ENCODE data around the gene DOK3.
"Not testable (repeated sequence)": the region's sequence is repeated elsewhere in the genome, so short reads cannot be mapped to it uniquely, and the experiment has no call there.

The DOK3 gene

DNA sequence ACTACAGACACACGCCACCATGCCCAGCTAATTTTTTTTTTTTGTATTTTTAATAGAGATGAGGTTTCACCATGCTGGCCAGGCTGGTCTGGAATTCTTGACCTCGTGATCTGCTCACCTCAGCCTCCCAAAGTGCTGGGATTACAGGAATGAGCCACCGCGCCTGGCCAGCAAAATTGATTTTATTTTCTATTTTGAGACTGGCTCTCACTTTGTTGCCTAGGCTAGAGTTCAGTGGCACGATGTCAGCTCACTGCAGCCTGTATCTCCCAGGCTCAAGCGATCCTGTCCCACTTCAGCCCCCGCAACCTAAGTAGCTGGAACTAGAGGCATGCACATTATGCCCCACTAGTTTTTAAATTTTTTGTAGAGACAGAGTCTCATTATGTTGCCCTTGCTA lies 24.8 kb upstream of the DOK3 start:
- not testable (repeated sequence) for DNase-seq

DNA sequence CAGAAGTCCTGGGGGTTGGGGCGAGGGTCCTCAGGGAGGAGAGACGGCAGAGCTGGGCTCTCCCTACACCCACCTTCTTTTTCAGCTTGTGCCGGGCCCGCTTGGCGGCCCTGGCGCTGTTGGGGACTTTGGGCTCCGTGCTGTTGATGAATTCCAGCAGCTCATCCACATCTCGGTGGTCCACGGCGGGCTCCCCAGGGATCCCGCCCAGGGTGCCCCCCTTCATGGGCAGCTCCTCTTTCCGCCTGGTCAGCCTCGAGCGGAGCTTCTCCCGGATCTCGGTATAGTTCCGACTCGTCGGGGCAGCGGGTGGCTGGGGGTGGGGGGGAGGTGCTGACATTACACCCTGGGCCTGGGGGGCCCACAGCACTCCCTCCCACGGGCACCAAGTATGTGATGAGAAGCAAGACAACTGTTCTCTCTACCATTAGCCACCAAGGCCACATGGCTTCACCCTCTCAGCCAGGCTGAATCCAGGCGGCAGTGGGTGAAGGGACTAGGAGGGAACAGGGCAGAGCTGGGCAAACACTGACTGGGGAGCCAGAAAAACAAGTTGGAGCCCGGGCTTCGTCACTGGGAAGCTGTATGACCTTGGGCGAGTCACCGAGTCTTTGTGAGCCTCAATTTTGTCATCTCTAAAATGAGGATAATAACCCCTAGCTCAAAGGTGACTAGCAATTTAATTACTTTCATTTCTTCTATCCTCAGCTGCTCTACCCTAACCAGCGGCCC lies 21.7 kb upstream of the DOK3 start:
- no peak for DNase-seq

DNA sequence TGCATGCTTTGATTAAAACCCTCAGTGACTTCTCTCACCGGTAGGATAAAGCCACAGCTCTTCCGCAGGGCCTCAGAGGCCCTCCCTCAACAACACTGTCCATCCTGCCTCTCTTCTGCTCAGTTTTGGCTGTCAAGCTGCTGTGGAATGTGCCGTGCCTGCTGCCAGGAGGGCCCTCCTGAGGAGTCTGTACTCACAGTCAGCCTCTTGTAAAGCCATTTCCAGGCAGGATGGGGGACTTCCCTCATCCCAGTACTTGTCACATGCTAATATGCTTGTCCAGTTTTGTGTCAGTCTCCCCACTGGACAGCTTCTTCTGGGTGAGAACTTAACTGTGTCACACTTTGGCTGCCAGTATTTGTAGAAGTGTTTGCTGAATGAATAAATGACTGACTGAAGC lies 21.0 kb upstream of the DOK3 start:
- no peak for DNase-seq

DNA sequence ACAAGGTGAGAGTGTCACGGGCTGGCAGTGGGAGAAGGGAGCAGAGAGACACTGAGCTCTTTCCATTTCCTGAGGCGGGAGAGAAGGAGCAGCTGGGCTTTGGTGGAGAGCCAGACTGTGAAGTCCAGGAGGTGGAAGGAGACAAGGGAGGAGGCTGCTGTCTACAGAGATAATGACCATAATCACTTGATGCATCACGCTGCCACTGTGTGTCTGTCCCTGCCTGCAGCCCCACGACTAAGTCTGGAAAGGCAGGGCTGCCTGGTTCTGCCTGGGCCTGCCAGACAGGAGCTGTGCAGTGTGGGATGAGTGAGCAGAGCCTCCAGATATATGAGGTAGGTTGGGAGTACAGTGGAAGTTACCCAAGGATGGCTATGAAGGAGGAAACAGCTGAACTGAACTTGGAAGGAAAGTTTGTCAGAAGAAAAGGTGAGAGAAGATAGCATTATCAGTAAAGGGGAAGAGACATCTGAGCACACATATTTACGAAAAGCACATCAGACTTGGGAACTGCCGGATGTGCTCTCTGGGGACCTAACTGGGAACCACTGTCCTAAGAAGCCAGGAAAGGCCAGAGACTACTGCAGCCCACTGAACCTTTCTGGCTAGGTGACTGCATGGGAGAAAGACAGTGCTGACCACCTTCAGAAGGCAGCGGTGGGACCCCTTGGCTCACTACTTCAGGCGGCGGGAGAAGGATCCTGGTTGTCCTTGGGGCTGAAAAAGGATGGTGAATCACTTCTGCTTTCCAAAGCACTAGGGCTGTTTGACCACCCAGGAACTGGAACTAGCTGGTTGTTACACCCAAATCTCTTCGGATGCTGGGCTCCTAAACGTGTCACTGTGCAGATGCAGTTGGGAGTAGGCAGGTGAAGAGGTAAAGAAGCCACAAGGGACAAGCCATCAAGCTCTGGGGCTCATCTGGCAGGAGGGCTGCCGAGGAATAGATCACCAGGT lies 19.9 kb upstream of the DOK3 start:
- peak; percentile 31 for DNase-seq

DNA sequence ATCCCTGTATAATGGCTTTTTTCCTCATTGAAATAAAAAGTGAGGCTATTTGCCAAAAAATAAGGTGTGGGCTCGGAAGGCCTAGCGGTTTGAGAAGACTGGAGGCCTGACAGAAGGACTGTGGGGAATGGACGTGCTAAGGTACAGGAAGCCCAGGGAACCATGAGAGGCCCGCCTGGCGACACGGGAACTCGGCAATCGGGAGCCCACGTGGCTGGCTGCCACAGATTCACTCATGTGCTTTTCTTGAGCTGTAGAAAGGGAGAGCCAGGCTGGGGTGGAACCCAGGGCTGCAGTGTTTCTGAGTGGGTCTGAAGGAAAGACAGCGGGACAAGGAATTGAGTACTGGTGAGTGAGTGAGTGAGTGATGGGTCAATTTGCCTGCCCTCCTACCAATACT lies 19.0 kb upstream of the DOK3 start:
- DNase-seq: no peak

DNA sequence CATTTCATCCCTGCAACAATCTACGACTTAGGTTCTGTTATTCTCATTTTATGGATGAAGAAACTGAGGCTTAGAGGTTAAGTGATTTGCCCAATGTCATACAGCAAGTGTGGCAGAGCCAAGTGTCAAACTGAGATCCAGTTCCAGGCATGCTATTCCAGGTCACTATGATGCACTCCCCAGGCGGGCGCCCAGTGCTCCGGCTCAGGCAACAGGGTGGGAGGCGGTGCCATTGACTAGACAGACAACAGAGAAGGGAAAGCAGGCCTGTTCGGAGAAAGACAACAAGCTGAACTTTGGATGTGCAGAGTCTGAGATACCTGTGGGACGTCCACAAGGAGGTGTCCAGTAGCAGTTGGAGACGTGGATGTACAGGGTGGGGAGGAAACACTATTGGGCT lies 18.0 kb upstream of the DOK3 start:
- no peak for DNase-seq

DNA sequence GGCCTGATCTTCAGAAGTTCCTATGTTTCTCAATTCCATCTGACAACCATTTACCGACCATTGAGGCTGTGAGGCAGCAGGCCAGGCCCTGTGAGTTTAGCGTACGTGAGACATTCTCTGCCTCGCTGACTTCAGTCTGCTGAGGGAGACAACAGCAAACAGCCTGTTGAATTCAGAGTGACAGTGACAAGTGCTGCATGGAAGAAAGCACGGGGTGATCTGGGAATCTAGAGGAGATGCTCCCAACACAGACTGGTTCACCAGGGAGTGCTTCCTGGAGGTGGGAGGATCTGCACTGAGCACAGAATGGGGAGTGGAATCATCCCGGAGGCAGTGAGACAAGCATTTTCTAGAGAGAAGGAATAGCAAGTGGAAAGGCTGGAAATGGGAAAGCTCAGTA lies 17.2 kb upstream of the DOK3 start:
- DNase-seq: no peak

DNA sequence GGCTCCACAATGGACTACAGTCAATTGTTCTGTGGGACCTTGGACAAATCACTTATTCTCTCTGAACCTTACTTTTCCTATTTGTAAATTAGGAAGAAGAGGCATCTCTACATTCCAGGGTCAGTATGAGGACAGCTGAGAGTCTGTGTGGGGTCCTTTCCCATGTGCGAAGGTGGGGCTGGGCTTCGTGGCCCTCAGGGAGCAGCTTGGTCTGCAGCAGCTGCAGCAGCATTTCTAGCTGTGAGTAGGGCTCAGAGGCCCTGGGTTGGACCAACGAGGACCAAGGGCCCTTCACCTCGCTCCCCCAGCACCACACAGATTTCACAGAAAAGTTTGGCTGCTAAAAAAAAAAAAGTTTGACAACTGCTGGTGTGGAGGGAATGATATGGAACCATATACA lies 16.6 kb upstream of the DOK3 start:
- no peak for DNase-seq

DNA sequence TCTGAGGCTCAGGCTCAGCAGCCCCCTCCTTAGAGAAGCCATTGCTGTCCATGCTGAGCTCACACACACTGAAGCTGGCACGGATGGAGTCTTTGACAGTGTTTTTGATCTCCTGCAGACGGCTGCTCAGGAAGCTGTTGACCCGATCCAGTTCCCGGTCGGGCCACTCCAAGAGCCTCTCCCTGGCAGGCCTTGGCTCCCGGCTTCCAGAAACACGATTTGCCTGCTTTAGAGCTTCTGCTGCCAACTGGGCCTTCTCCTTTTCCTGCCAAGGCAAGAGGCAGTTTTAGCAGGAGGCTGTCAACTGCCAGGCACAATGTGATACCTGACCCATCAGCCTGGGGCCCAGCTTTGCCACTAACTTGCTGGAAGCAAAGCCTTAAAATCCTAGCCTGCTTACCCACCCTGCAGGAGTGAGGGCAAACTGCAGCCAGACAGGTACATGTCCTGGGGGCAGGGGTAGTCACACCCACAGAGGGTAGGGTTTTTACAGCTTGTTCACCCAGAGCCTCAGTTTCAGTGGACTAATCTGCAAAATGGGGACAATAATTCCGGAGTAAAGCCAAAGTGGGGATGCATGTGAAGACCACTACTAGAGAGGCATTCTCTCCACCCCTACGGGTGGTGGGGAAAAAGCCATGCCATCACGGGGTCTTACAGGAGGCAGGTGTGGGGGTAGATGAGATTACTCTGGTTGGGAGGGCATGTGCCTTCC lies 15.5 kb upstream of the DOK3 start:
- no peak for DNase-seq

DNA sequence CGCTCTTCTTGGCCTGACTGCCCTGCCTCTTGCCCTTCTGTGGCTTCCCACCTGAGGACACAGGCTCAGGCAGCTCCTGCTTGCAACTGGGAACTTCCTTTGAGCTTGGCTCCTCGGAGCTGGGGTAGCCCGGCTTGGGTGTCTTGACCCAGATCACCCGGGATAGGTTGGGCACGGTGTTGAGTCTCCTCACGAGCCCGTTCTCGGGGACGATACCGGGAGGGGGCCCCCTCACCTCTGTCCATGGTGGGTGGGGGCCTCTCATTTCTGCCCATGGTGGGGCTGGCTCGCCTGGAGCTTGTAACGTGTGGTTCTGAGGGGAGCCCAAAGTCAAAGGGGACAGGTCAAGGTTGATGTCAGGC lies 14.9 kb upstream of the DOK3 start:
- DNase-seq: no peak

DNA sequence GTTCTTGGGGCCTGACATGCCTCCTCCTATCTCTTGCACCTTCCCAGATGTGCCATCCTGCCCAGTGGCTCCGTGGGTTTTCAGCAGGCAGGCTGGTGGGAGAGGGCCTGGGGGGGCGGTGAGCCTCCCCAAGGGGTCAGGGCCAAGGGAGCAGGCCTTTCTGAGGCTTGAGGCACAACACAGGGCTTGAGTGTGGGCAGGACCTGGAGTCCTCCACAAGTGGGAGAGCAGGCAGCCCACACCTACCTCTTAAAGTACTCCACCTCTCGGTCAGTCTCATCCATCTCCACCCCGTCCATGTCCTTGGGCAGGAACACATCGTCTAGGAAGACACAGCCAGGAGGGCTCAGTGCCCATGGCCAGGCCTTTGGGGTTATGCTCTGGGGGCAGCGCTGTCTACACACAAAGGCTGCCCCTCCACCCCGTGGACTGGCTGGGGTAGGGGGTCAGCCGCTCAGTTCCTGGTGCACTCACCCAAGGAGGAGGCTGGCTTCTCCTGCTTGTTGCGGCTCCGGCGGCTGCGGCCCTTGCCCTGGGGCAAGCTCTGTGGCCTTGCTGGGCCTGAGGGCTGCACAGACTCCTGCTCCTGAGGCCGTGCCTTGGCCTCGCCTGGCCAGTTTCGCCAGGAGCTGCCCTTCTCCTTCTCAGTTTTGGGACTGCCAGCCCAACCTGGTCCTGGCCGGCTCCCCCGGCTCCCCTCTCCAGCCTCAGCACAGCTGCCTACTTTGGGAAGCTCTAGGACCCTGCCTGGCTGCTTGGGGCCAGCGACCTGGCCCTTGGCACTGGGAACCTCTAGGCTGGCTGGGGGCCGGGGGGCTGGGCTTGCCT lies 14.3 kb upstream of the DOK3 start:
- no peak for DNase-seq

DNA sequence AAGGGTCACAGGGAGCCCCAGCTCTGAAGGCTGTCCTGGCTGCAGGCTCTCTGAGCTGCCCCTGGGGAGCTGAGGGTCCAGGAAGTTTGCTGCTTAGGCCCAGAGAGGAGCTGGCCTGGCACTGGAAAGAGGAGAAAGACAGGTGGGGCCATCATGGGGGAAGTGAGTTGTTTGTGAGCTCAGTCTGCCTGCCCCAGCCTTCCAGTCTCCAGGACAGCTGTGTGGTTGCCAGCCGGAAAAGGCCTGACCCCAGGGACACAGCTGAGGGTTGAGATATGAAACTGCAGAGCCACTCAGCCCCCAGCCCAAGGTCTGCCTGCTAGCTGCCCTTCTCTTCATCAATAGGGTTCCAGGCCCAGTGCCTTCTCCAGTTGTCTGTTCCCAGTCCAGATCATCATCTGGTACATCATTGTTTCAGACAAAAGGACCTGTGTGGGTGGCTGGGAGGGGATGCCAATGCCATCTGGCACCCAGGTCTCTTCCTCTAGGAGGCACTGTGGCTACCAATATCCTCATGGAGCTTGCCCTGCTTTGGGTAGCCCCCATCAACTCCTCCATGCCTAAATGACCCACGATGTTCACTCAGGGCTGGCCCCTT lies 11.4 kb upstream of the DOK3 start:
- DNase-seq: no peak

DNA sequence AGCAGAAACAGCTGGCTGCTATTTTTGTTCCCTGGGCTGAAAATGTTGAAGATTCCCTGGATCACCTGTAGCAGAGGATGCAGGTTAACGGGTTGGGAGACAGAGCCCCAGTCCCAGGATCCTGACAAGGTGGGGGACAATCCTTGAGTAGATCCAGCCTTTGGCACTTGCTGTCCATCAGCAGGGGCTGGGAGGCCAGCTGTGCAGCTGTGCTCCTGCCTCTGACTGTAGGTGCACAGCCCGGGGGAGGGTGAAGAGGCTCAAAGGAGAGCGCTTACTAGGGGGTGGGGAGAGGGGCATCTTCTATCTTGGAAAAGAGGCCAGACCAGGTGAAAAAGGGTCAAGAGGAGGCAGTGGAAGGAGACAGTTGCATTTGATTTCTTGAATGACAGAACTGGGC lies 10.6 kb upstream of the DOK3 start:
- DNase-seq: no peak

DNA sequence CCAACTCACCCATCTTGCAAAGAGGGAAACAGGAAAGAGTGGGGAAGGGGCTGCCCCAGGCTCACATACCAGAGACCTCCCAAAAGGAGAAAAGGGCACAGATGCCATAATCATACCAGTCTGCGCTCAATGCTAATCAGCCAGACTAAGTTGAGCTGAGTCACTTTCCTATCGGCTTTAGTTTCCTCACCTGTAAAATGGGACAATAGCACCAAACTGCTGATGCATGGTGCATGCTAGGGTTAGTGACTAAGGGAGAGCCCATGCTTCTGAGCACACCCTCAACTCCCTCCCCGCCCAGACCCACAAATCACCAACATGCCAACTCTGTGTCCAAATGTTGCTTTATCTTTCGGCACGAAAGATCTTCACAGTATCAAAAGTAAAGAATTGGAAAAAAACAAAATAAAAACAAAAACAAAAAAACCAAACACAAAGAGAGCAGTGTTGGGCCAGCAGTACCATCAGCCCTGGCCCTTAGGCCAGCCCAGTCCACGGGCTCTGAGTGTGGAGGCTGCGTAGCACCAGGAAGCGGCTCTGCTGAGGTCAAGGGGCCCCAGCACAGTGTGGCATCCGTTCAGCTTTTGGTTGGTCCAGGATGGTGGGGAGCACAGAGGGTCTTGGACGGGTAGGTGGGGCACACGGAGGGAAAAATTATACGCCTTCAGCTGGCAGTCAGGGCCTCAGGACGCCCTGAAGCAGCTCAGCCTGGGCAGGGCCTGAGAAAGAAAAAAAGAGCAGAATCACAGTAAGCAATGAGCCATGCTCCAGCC lies 10.0 kb upstream of the DOK3 start:
- DNase-seq: no peak

DNA sequence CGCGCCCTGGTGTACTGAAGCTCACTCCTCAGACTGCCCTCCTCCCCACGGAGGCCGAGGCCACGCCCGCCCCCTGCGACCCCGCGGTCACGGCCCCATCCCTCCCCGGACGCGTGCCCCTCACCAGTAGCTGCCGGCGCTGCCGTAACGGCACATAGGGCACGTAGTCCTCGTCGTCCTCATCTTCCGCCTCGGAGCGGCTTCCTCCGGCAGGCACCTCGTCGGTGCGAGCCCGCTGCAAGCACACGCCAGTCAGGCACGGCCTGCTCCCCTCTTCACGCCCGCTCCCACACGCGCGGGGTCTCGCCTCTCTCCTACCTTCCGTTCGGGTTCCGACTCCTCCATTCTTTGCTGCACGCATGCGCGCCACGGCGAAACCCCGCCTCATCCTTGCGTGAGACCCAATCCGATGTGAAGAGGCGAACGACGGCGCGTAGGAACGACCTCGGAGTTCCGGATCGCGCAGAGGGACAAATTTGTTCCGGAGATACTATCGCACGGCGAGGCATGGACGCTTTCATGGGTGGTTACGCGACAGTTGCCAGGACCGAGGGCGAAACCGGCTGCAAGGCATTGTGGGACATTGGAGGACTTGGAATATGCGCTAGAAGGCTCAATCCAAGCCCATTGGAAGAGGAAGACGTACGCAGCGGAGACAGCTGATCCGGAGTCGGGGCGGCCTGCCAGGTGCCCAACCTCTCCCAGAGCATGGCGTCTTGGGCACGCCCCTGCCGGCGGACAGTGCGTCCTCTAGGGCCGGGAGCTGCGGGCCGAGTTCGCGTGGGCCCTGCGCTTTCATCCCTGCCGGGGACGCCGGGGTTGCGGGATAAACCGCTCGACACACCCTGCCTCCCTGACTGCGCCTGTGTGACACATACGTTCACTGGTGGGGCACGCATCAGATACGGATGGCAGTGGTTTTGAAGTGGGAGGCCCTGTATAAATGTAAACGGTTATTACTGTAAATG lies 7.3 kb upstream of the DOK3 start, which contains the start of gene DDX41:
TSS of gene DDX41 (minus strand) at position 361 of the 968 bp plus-strand sequence. CDS start at position 345, 16 bp downstream.
- DNase-seq: peak; percentile 99

DNA sequence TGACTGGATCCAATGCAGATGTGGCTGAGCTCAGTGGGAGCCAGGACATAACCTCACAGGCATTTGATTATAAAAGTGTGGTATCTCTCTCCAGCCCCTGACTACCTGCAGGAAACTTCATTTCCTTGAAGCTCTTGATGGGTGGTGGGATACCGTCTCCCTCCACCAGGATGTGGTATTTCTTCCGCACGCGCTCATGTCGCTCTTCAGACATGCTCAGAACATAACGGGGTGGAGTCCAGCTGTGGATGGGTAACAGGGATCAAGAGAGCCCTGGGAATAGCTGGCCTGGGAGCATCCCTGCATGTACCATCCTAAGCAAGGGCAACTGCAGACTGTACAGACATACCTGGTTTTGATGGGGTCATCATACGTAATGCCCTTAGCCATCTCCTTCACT lies 6.0 kb upstream of the DOK3 start:
- DNase-seq: no peak

DNA sequence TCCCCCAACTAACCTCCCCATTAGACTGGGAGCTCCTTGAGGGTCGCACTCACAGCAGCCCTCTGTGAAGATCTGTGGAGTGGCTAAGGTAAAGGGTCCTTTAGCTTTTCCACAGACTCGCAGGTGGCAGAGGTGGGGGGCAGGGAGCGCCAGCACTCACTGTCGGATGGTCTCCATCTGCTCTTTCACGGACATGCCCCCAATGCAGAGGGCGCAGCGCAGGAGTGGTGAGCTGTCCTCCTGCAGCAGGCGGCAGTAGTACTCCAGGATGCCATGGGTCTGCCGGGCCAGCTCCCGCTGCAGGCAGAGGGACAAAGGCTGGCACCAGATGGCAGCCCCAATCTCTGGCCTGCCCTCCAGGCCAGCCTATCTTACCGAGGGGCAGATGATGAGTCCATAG lies 4.9 kb upstream of the DOK3 start:
- no peak for DNase-seq

DNA sequence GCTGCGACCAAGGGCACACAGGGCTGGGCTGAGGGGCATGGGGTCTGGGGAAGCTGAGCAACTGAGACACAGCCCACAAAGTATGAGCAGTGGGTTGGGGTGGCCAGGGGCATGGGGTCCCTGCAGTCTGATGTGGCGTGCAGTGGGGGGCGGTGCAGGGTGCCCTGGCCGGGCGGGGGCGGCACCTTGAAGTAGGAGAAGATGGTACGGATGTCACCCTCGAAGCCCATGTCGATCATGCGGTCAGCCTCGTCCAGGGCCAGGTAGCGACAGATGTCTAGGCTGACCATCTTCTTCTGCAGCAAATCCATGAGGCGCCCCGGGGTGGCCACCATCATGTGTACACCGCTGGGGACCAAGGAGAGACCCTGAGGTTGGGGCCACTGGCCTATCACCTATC lies 3.9 kb upstream of the DOK3 start:
- DNase-seq: no peak

DNA sequence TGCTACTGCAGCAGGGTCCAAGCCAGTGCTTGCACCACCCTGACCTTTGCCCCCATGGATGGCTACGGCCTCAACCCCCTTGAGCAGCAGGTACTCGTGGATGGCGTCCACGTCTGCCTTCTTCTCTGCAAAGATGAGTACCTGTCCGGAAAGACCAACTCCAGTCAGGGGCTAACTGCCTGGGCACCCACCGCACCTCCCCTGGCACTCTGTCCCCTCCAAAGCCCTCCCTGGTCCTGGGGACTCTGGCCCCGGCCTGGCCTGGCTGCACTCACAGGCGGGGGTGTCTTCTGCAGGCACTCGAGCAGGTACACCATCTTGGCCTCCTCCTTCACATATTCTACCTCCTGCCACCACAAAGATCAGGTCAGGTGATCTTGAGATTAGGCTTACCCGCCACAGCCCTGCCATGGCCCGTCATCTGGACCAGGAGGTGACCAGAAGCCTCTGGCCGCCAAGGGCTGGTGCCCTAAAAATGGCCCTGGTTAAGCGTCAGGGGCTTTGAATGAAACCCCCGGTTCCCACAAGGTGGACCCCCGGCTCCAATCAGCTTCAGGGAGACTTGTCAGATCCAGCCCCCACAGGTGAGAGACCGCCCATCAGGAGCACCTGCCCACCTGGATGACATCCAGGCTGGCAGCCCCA lies 3.2 kb upstream of the DOK3 start:
- no peak for DNase-seq

Data from OCI-M1 (cell line).